ENCODE measurements around the gene CDK8.

- no peak for TF ChIP-seq CHD1 (IDR thresholded peaks at IDR 0.05; ENCODE audit: low read depth, low read length)
- no peak for TF ChIP-seq POLR2AphosphoS5 (IDR thresholded peaks at IDR 0.05; ENCODE audit: low read length)
- TF ChIP-seq FOS (IDR thresholded peaks at IDR 0.05; ENCODE audit: borderline replicate concordance, extremely low read depth, insufficient read length): no peak
- no peak for TF ChIP-seq KDM1A (IDR thresholded peaks at IDR 0.05; ENCODE audit: borderline replicate concordance)
- TF ChIP-seq, protein P1, sequence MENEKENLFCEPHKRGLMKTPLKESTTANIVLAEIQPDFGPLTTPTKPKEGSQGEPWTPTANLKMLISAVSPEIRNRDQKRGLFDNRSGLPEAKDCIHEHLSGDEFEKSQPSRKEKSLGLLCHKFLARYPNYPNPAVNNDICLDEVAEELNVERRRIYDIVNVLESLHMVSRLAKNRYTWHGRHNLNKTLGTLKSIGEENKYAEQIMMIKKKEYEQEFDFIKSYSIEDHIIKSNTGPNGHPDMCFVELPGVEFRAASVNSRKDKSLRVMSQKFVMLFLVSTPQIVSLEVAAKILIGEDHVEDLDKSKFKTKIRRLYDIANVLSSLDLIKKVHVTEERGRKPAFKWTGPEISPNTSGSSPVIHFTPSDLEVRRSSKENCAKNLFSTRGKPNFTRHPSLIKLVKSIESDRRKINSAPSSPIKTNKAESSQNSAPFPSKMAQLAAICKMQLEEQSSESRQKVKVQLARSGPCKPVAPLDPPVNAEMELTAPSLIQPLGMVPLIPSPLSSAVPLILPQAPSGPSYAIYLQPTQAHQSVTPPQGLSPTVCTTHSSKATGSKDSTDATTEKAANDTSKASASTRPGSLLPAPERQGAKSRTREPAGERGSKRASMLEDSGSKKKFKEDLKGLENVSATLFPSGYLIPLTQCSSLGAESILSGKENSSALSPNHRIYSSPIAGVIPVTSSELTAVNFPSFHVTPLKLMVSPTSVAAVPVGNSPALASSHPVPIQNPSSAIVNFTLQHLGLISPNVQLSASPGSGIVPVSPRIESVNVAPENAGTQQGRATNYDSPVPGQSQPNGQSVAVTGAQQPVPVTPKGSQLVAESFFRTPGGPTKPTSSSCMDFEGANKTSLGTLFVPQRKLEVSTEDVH (IDR thresholded peaks at IDR 0.05; ENCODE audit: low read depth, partially characterized antibody): no peak
- TF ChIP-seq CREB1 (IDR thresholded peaks at IDR 0.05; ENCODE audit: low read depth): no peak
- TF ChIP-seq REST (IDR thresholded peaks at IDR 0.05; ENCODE audit: low read depth, low read length): no peak
- TF ChIP-seq ATF2 (IDR thresholded peaks at IDR 0.05; ENCODE audit: low read length): no peak
- no peak for TF ChIP-seq TCF12 (IDR thresholded peaks at IDR 0.05; ENCODE audit: low read depth, low read length)
- TF ChIP-seq, protein P2, sequence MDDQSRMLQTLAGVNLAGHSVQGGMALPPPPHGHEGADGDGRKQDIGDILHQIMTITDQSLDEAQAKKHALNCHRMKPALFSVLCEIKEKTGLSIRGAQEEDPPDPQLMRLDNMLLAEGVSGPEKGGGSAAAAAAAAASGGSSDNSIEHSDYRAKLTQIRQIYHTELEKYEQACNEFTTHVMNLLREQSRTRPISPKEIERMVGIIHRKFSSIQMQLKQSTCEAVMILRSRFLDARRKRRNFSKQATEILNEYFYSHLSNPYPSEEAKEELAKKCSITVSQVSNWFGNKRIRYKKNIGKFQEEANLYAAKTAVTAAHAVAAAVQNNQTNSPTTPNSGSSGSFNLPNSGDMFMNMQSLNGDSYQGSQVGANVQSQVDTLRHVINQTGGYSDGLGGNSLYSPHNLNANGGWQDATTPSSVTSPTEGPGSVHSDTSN (IDR thresholded peaks at IDR 0.05; ENCODE audit: insufficient replicate concordance, low read depth, low read length): no peak
- TF ChIP-seq ZNF207 (IDR thresholded peaks at IDR 0.05; ENCODE audit: borderline replicate concordance): no peak
- no peak for TF ChIP-seq CTCF (IDR thresholded peaks at IDR 0.05 in 2 of 3, conservative IDR thresholded peaks at IDR 0.05 in 1 of 3; ENCODE audit: control insufficient read depth in 2 of 3, extremely low read depth in 1 of 3, insufficient read depth in 1 of 3, low read depth in 3 of 3, low read length in 3 of 3)
- TF ChIP-seq, protein P3, sequence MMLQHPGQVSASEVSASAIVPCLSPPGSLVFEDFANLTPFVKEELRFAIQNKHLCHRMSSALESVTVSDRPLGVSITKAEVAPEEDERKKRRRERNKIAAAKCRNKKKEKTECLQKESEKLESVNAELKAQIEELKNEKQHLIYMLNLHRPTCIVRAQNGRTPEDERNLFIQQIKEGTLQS (IDR thresholded peaks at IDR 0.05; ENCODE audit: borderline replicate concordance, extremely low read depth, low read depth, low read length): no peak
- TF ChIP-seq ZZZ3 (IDR thresholded peaks at IDR 0.05; ENCODE audit: control insufficient read depth, insufficient read length, low read depth): no peak
Observed at GRCh38 chr13:26344980-26345379, 91.1 kb downstream of the CDK8 start.

All from GM12878 (cell line).